Measurements from ENCODE around the gene COL1A2. TPM values are rescaled to one million over a fixed set of nuclear protein-coding genes. Genes with fewer than 3 reads are reported as not detected.

COL1A2 gene
- polyA plus RNA-seq, 10 donors = 4,065 to 6,689 (median 5,254) TPM

DNA sequence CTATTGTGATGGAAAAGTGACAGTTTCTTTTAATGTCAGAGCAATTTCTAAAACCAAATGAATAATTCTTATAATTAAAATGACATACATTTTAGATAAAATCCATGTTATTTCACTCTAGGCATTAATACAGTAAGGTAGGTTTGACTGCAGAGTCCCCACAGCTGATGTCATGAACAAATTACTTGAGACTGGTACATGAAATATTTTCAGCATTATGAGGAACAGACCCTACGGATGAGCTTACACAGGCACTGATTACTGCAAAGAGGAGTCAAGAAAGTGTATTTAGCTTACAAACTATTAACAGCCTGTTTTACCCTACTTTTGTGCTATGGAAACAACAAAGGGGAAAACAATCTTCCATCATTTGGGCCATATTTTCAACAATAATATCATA is 8.9 kb downstream of the COL1A2 start:
- DNase-seq = peak in 2 of 3 donors; percentile 13 to 24

DNA sequence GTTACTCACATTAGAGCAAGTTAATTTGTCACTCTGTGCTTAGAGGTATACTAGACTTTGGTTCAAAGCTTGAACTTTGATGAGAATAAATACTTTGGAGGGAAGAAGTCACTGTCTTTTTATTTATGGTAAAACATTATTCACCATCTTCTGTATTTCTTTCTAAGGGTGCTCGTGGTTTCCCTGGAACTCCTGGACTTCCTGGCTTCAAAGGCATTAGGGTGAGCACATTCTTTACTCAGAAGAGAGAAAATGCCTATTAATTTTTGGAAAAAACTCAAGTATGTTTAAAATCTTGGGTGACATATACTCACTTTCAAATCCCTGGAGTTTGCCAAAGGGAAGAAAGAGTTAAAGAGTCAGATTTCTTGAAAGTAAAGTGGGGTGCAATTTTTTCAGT is 10.8 kb downstream of the COL1A2 start:
- DNase-seq = peak in 2 of 3 donors; percentile 6 to 16

DNA sequence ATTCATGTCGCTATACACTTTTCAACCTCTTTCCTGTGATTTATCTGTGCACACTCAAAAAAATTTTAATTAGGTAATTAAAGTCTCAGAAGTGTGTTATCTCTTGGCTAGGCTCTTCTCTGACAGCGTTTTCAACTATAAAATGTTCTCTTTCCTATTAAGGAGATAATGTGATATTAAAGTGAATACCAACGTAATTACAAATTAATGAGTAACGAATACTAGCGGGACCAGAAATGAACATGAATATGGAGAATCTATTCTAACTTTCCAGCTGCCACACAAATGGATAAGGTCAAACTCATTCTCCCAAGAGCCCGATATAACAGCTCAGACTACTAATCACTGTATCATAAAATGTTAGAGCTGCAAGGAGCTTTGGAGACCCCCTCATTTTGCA is 12.0 kb downstream of the COL1A2 start:
- DNase-seq = no peak

DNA sequence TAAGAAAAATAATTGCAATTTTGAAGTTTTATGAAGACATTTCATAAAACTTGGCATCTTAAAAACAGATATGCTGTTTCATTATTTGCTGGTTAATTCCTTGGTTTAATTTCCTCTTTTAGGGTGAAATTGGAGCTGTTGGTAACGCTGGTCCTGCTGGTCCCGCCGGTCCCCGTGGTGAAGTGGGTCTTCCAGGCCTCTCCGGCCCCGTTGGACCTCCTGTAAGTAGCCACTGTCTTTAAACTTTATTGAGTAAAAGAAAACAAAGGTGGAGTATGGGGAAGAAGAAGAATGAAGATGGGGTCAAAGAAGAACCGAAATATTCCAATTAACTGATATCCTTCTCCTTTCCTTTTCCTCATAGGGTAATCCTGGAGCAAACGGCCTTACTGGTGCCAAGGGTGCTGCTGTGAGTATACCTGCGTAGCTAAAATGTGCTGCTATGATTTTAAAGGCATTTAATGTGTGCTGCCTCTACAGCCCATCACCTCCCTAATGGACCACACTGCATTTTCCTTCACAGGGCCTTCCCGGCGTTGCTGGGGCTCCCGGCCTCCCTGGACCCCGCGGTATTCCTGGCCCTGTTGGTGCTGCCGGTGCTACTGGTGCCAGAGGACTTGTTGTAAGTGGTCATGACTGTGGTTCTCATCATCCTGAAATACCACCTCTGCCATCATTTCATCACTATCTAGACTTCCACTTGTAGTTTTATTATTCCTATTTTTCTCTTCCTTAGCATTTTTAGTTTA is 14.7 kb downstream of the COL1A2 start:
- DNase-seq = no peak

- DNase-seq = peak in 1 of 3 donors; percentile 86
These were observed 15.9 kb downstream of the COL1A2 start for GRCh38 chr7:94410413-94411187.

DNA sequence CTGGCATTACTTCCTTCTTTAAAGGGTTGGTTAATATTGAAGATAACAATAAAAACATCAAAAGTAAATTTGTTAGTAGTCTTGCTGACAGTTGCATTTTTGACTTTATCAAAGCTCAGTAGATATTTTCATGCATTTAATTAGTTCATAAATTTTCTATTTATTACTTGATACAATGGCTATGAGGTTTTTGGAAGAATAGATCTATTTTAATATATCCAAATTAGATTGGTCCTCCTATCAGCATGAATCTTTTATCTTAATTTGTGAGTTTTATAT is 16.4 kb downstream of the COL1A2 start:
- no peak for DNase-seq

DNA sequence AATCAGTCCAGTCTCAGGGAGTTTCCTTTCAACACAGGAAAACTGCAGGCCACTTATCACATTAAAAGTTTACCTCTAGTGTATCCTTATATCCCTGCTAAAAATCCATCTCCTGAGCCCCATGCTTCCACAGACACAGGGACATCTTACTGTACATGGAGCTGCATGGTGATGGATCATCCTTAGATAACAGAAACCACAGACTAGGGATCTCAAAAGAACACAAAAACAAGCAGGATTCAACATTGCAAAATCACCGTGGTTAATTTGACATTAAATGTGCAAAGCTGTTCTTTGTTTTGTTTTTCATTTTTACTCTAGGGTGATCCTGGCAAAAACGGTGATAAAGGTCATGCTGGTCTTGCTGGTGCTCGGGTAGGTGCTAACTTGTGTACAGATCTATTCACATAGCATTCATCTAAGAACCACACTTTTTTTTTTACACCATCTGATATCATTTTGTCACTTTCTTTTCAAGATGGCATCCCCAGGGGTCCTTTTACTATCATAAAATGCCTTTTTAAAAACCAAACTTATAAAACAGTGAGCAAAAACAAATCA is 18.1 kb downstream of the COL1A2 start:
- DNase-seq = no peak

- no peak for DNase-seq
These were observed 19.8 kb downstream of the COL1A2 start for GRCh38 chr7:94414481-94414880.

- peak in 1 of 3 donors; percentile 52 for DNase-seq
These were observed 20.3 kb downstream of the COL1A2 start for GRCh38 chr7:94414980-94415379.

DNA sequence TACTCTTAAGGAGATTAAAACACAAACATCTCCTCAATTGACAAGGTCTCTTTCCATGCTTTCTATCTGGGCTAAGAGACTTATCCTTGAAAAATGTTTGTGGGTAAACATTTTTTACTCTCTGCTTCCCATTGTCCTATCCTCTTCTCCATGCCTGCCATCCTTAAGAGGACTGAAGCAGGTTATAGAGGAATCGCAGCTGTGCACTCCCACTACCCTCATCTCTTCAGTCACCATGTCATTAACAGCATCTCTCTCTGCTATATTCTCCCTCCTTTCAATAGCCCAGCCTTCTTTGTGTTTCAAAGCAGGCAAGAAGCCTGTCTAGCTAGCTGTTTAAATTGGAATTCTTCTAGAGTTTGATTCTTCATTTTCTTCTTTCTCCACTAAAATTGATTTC is 22.6 kb downstream of the COL1A2 start:
- no peak for DNase-seq

DNA sequence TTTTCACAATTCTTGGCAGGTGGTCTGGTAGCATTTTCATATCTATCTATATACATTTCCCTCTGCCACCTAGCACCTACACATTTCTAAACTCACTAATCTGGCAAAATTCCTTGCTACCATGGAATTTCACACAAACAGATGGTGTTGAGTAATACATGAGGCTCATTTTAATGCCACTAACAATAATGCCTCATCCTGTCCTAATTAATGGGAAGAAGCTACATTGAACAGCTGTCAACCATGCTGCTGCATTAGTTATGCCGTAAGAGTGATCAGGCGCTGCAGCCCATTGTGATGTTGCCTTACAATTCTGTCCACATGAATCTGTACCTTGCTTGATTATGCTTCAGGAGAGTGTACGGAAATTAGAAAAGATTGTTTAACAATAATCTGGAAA is 23.2 kb downstream of the COL1A2 start:
- DNase-seq = no peak

- DNase-seq = no peak
These were observed 24.2 kb downstream of the COL1A2 start for GRCh38 chr7:94418851-94419250.

- peak in 1 of 3 donors; percentile 65 for DNase-seq
These were observed 25.6 kb downstream of the COL1A2 start for GRCh38 chr7:94420328-94420727.

GRCh38 chr7:94421681-94422080 is 27.0 kb downstream of the COL1A2 start:
- peak in 1 of 3 donors; percentile 62 for DNase-seq

DNA sequence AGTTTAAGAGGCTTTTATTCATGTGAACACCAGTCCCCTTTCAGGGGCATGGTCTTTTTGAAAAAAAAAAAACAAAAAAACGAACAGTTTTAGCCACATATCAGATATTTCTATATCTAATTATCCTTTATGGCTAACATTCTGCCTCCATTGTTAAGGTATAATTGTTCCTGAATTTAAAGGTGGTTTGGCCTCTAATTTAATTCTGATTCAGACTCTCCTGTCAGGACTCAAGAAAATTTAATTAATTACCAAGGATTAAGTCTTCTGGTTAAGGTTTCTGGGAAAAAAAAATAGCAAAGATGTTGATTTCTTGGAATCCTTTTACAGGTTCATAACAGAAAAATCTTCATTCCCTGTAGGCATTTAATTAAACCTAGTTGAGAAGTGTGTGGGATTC is 27.4 kb downstream of the COL1A2 start:
- DNase-seq = no peak

DNA sequence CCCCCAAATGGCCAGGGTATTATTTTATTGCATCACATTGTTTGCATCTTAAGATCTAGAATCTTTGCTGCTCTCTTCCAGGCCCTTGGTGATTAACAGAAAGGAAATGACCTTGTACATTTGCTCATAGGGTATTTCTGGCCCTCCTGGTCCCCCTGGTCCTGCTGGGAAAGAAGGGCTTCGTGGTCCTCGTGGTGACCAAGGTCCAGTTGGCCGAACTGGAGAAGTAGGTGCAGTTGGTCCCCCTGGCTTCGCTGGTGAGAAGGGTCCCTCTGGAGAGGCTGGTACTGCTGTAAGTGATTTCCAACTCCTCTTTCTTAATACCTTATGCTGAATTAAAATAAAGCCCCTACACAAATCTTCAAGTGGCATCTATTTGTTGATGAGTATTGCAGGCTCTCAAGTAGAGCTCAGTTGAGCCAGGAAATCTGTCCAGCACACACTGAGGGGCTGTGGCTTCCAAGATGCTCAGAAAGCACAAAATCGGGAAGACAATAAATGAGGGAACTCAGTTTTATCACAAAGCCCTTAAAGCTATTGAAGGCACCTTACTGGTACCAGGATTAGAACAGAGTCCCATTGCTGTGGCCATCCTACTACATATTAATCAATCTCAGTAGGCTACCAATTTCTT is 28.2 kb downstream of the COL1A2 start:
- peak in 1 of 3 donors; percentile 63 for DNase-seq

- DNase-seq = peak in 1 of 3 donors; percentile 55
These were observed 29.4 kb downstream of the COL1A2 start for GRCh38 chr7:94423863-94424735.

DNA sequence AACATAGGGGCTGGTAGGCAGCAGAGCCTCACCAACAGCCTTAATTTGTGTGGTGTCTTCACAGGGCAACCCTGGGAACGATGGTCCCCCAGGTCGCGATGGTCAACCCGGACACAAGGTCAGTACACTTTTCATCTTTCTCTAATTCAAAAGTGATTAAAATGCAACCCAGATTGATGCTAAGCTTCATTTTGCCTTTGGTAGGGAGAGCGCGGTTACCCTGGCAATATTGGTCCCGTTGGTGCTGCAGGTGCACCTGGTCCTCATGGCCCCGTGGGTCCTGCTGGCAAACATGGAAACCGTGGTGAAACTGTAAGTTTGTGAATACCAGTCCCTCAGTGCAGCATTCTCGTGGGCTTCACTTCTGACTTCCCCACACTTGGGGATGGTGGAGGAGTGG is 30.9 kb downstream of the COL1A2 start:
- DNase-seq = peak in 1 of 3 donors; percentile 63

DNA sequence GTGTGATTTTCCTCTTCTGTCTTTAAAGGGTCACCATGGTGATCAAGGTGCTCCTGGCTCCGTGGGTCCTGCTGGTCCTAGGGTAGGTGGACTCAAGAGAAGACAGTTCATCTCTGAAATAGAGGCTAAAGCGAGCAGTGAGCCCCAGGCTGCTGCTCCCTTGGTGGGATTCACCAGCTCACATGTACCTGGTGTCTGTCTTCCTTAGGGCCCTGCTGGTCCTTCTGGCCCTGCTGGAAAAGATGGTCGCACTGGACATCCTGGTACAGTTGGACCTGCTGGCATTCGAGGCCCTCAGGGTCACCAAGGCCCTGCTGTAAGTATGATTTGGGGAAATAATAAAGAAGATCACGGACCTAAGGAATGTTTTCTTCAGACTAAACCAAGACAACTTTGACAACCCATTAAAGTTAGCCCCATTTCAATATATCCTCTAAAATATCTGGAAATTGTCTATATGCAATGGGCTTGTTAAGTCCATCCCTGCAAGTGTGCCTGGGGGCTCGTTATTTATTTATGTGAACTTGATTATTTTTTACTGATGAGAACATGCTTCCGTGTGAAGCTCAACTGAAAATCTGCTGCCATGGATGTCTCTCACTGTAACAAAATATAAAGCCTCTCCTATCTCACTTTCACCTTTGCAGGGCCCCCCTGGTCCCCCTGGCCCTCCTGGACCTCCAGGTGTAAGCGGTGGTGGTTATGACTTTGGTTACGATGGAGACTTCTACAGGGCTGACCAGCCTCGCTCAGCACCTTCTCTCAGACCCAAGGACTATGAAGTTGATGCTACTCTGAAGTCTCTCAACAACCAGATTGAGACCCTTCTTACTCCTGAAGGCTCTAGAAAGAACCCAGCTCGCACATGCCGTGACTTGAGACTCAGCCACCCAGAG is 32.5 kb downstream of the COL1A2 start:
- peak in 1 of 3 donors; percentile 74 for DNase-seq

- DNase-seq = peak in 1 of 3 donors; percentile 52
These were observed 34.5 kb downstream of the COL1A2 start for GRCh38 chr7:94429153-94429552.
